Measurements from ENCODE around the gene ELAVL1.

The ELAVL1 gene

GRCh38 chr19:7985481-7985911, 19.9 kb downstream of the ELAVL1 start:
- no peak for DNase-seq (ENCODE audit: low read depth)

GRCh38 chr19:7983995-7984837, 21.2 kb downstream of the ELAVL1 start:
- no peak for DNase-seq (ENCODE audit: low read depth)

GRCh38 chr19:7983286-7983950, 22.0 kb downstream of the ELAVL1 start:
- DNase-seq (ENCODE audit: low read depth): no peak

- DNase-seq (ENCODE audit: low read depth): no peak
Measured at GRCh38 chr19:7982651-7983099, 22.8 kb downstream of the ELAVL1 start.

GRCh38 chr19:7982103-7982502, 23.3 kb downstream of the ELAVL1 start:
- DNase-seq (ENCODE audit: low read depth): no peak

- DNase-seq (ENCODE audit: low read depth): no peak
Measured at GRCh38 chr19:7981661-7982060, 23.8 kb downstream of the ELAVL1 start.

GRCh38 chr19:7981199-7981598, 24.2 kb downstream of the ELAVL1 start:
- no peak for DNase-seq (ENCODE audit: low read depth)

GRCh38 chr19:7980635-7981121, 24.8 kb downstream of the ELAVL1 start:
- no peak for DNase-seq (ENCODE audit: low read depth)

GRCh38 chr19:7980168-7980567, 25.3 kb downstream of the ELAVL1 start:
- DNase-seq (ENCODE audit: low read depth): no peak

GRCh38 chr19:7979559-7979958, 25.9 kb downstream of the ELAVL1 start:
- DNase-seq (ENCODE audit: low read depth): no peak

- DNase-seq (ENCODE audit: low read depth): no peak
Measured at GRCh38 chr19:7979011-7979410, 26.4 kb downstream of the ELAVL1 start.

- DNase-seq (ENCODE audit: low read depth): no peak
Measured at GRCh38 chr19:7978179-7978825, 27.1 kb downstream of the ELAVL1 start.

- no peak for DNase-seq (ENCODE audit: low read depth)
Measured at GRCh38 chr19:7977723-7978040, 27.8 kb downstream of the ELAVL1 start.

GRCh38 chr19:7977021-7977722, 28.3 kb downstream of the ELAVL1 start:
- no peak for DNase-seq (ENCODE audit: low read depth)

GRCh38 chr19:7976461-7976860, 29.0 kb downstream of the ELAVL1 start:
- DNase-seq (ENCODE audit: low read depth): no peak

- no peak for DNase-seq (ENCODE audit: low read depth)
Measured at GRCh38 chr19:7975037-7975436, 30.4 kb downstream of the ELAVL1 start.

GRCh38 chr19:7973883-7974282, 31.6 kb downstream of the ELAVL1 start:
- no peak for DNase-seq (ENCODE audit: low read depth)

GRCh38 chr19:7971553-7972520, 33.6 kb downstream of the ELAVL1 start:
- DNase-seq (ENCODE audit: low read depth): no peak

- DNase-seq (ENCODE audit: low read depth): no peak
Measured at GRCh38 chr19:7970716-7971448, 34.6 kb downstream of the ELAVL1 start.

- no peak for DNase-seq (ENCODE audit: low read depth)
Measured at GRCh38 chr19:7969555-7969939, 35.9 kb downstream of the ELAVL1 start.
